Measurements from ENCODE around the gene AFF3. TPM values are rescaled to one million over a fixed set of nuclear protein-coding genes. Genes with fewer than 3 reads are reported as not detected.

Gene AFF3
- polyA plus RNA-seq, 1 donor (not counting 4 experiments of a cell fraction or from before 2014, with no cell fraction given) = not detected

DNA sequence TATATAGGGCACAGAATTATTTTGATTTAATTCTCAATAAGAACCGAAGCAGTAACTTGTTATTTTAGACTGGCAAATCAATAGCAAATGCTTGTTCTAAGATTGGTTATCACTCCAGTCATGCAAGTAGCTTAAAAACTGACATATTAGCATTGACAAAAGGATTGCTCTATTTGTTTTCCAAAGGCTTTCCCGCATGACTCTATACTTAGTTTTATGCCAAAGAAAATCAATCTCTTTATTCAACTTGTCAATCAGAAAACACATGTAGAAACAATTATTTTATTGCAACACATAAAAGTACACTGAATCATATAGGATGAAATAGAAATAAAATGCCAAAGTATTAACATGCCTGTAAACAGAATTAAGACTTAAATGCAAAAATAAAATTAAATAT is 108.4 kb downstream of the AFF3 start:
- no peaks in the 10 kb centered on the region for H3K36me3 ChIP-seq (ENCODE audit: control insufficient read depth in 2 of 2, extremely low read depth in 1 of 2, insufficient read depth in 2 of 2, low read length in 2 of 2)
- H3K9me1 ChIP-seq (ENCODE audit: control insufficient read depth, extremely low read depth, insufficient read depth, low read length) = no peaks in the 10 kb centered on the region
- dilution Hi-C loops (cut with MboI; ENCODE audit: extremely low pct_ligation_motif_present, low sequenced_read_pairs) = no loop called here
- no peaks in the 10 kb centered on the region for H4K20me1 ChIP-seq (ENCODE audit: control insufficient read depth, extremely low read depth, insufficient read depth, low read length)
- H3K9ac ChIP-seq (ENCODE audit: control insufficient read depth, extremely low read depth, insufficient read depth, low read length) = no peak overlapping the region
- H3K4me3 ChIP-seq (ENCODE audit: control insufficient read depth in 2 of 3, extremely low read depth in 1 of 3, insufficient read depth in 2 of 3, low read depth in 1 of 3, low read length in 3 of 3) = no peak overlapping the region
- no peak for DNase-seq (ENCODE audit: low read depth, low spot score)
- H3K4me1 ChIP-seq (ENCODE audit: control insufficient read depth, extremely low read depth, insufficient read depth, low read length) = no peaks in the 10 kb centered on the region
- no peak for FAIRE-seq
- no peaks in the 10 kb centered on the region for H3K79me2 ChIP-seq (ENCODE audit: control insufficient read depth, insufficient read depth, low read length)
- no peak overlapping the region for H3K4me2 ChIP-seq (ENCODE audit: control insufficient read depth, extremely low read depth, insufficient read depth, low read depth, low read length)
- H2AFZ ChIP-seq (ENCODE audit: control insufficient read depth, low read length) = no peak overlapping the region
- no peaks in the 10 kb centered on the region for H3K9me3 ChIP-seq (ENCODE audit: control insufficient read depth, low read depth, low read length)
- TF ChIP-seq, protein P1, sequence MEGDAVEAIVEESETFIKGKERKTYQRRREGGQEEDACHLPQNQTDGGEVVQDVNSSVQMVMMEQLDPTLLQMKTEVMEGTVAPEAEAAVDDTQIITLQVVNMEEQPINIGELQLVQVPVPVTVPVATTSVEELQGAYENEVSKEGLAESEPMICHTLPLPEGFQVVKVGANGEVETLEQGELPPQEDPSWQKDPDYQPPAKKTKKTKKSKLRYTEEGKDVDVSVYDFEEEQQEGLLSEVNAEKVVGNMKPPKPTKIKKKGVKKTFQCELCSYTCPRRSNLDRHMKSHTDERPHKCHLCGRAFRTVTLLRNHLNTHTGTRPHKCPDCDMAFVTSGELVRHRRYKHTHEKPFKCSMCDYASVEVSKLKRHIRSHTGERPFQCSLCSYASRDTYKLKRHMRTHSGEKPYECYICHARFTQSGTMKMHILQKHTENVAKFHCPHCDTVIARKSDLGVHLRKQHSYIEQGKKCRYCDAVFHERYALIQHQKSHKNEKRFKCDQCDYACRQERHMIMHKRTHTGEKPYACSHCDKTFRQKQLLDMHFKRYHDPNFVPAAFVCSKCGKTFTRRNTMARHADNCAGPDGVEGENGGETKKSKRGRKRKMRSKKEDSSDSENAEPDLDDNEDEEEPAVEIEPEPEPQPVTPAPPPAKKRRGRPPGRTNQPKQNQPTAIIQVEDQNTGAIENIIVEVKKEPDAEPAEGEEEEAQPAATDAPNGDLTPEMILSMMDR (optimal IDR thresholded peaks at IDR 0.05 in 1 of 3, IDR thresholded peaks at IDR 0.05 in 1 of 3, conservative IDR thresholded peaks at IDR 0.05 in 1 of 3; ENCODE audit: extremely low read depth in 1 of 3, insufficient read depth in 2 of 3, low read length in 3 of 3) = no peak
- no peak for TF ChIP-seq EZH2 (IDR thresholded peaks at IDR 0.05; ENCODE audit: low read length)
- H3K27me3 ChIP-seq (ENCODE audit: control insufficient read depth, extremely low read depth, insufficient read depth, low read length) = no peaks in the 10 kb centered on the region
- no peak overlapping the region for H3K27ac ChIP-seq (ENCODE audit: control insufficient read depth, insufficient read depth, low read length)

DNA sequence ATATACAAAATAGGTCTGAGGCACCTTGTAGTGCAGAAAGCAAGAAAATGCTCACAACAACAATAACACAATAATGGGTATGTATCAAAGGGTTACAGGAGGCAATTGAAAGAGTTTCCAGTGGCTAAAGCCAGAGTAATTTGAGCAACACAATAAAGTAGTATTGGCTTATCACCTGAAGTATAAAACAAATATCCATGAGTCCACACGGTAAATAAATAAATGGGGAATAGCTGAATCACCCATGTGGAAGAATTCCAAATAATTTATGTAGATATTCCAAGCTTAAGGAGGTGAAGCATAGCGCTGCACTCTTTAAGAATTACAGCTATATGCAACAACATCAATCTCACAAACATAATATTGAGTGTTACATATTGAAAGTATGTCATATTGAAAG is 110.8 kb downstream of the AFF3 start:
- TF ChIP-seq, protein P1 (optimal IDR thresholded peaks at IDR 0.05 in 1 of 3, IDR thresholded peaks at IDR 0.05 in 1 of 3, conservative IDR thresholded peaks at IDR 0.05 in 1 of 3; ENCODE audit: extremely low read depth in 1 of 3, insufficient read depth in 2 of 3, low read length in 3 of 3) = no peak
- TF ChIP-seq EZH2 (IDR thresholded peaks at IDR 0.05; ENCODE audit: low read length) = no peak
- no peaks in the 10 kb centered on the region for H3K36me3 ChIP-seq (ENCODE audit: control insufficient read depth in 2 of 2, extremely low read depth in 1 of 2, insufficient read depth in 2 of 2, low read length in 2 of 2)
- FAIRE-seq (no peak), DNase-seq (ENCODE audit: low read depth, low spot score) (no peak)
- no peak overlapping the region for H3K4me3 ChIP-seq (ENCODE audit: control insufficient read depth in 2 of 3, extremely low read depth in 1 of 3, insufficient read depth in 2 of 3, low read depth in 1 of 3, low read length in 3 of 3)
- H3K9me3 ChIP-seq (ENCODE audit: control insufficient read depth, low read depth, low read length) = no peaks in the 10 kb centered on the region
- no peaks in the 10 kb centered on the region for H3K4me1 ChIP-seq (ENCODE audit: control insufficient read depth, extremely low read depth, insufficient read depth, low read length)
- H3K27me3 ChIP-seq (ENCODE audit: control insufficient read depth, extremely low read depth, insufficient read depth, low read length) = no peaks in the 10 kb centered on the region
- dilution Hi-C loops (cut with MboI; ENCODE audit: extremely low pct_ligation_motif_present, low sequenced_read_pairs) = no loop called here
- H4K20me1 ChIP-seq (ENCODE audit: control insufficient read depth, extremely low read depth, insufficient read depth, low read length) = no peaks in the 10 kb centered on the region
- no peak overlapping the region for H3K27ac ChIP-seq (ENCODE audit: control insufficient read depth, insufficient read depth, low read length)
- no peak overlapping the region for H3K4me2 ChIP-seq (ENCODE audit: control insufficient read depth, extremely low read depth, insufficient read depth, low read depth, low read length)
- H3K79me2 ChIP-seq (ENCODE audit: control insufficient read depth, insufficient read depth, low read length) = no peaks in the 10 kb centered on the region
- H2AFZ ChIP-seq (ENCODE audit: control insufficient read depth, low read length) = no peak overlapping the region
- H3K9me1 ChIP-seq (ENCODE audit: control insufficient read depth, extremely low read depth, insufficient read depth, low read length) = no peaks in the 10 kb centered on the region
- no peak overlapping the region for H3K9ac ChIP-seq (ENCODE audit: control insufficient read depth, extremely low read depth, insufficient read depth, low read length)

Measured in keratinocyte (primary cell).